WTC11 (cell line): Measurements from ENCODE around the gene ANKRD13C. TPM values are rescaled to one million over a fixed set of nuclear protein-coding genes. Genes with fewer than 3 reads are reported as not detected.

Experiments
- ATAC-seq: fragments of 200-7000 bp; cut with Tn5 transposase; 2 replicates; pipeline ENCODE4 v1.10.0; 2021; ENCODE audit warnings: mild to moderate bottlenecking, moderate library complexity
- CTCF ChIA-PET: fragments of 300-600 bp; sonication (Branson Sonifier 250); formaldehyde crosslinking; loops from one replicate; lab custom pipeline; 2021; ENCODE audit warnings: antibody characterized with exemption; lab: Charles Lee
- POLR2A ChIA-PET: fragments of 350-600 bp; sonication (Branson Sonifier 250); formaldehyde crosslinking; loops from one replicate; lab custom pipeline; 2021; ENCODE audit warnings: antibody characterized with exemption; lab: Charles Lee
- DNase-seq: peaks from one replicate; pipeline ENCODE4 v3.0.0; 2021; ENCODE audit warnings: low spot score
- H3K27ac Mint-ChIP-seq: 2 replicates; pipeline ENCODE4 v1.8.0; 2021; ENCODE audit warnings: mixed read lengths
- H3K27me3 Mint-ChIP-seq: 2 replicates; pipeline ENCODE4 v1.8.0; 2021; ENCODE audit warnings: low read depth, mild to moderate bottlenecking, moderate library complexity, mixed read lengths
- H3K36me3 Mint-ChIP-seq: 2 replicates; pipeline ENCODE4 v1.8.0; 2021; ENCODE audit warnings: mixed read lengths
- H3K4me1 Mint-ChIP-seq: 2 replicates; pipeline ENCODE4 v1.8.0; 2022; ENCODE audit warnings: mixed read lengths
- H3K4me3 Mint-ChIP-seq: 2 replicates; pipeline ENCODE4 v1.8.0; 2021; ENCODE audit warnings: mild to moderate bottlenecking, moderate library complexity, mixed read lengths
- H3K9me3 Mint-ChIP-seq: 2 replicates; pipeline ENCODE4 v1.8.0; 2021; ENCODE audit warnings: mixed read lengths
- FOXK1 ChIP-seq: sonication (generic); formaldehyde crosslinking; IDR thresholded peaks from 2 replicates; pipeline ENCODE4 v1.8.0; 2022; ENCODE audit warnings: mild to moderate bottlenecking, moderate library complexity, missing genetic modification reagents
- GTF2I ChIP-seq: fragments of 250-450 bp; sonication (Bioruptor Pico); conservative IDR thresholded peaks from 2 replicates; pipeline ENCODE4 v1.4.0; 2021; ENCODE audit warnings: mild to moderate bottlenecking
- IRF2 ChIP-seq: sonication (generic); formaldehyde crosslinking; IDR thresholded peaks from 2 replicates; pipeline ENCODE4 v1.8.0; 2022; ENCODE audit warnings: low read depth, missing genetic modification reagents, borderline replicate concordance
- MXD4 ChIP-seq: fragments of 250-450 bp; sonication (Bioruptor Pico); IDR thresholded peaks from 2 replicates; pipeline ENCODE4 v1.8.0; 2021; ENCODE audit warnings: mild to moderate bottlenecking, moderate library complexity, borderline replicate concordance
- NFE2L1 ChIP-seq: sonication (generic); formaldehyde crosslinking; IDR thresholded peaks from 2 replicates; pipeline ENCODE4 v1.8.1; 2023; ENCODE audit warnings: missing genetic modification reagents
- PRRX2 ChIP-seq: fragments of 250-450 bp; sonication (Bioruptor Pico); IDR thresholded peaks from 2 replicates; pipeline ENCODE4 v1.8.0; 2021; ENCODE audit warnings: mild to moderate bottlenecking
- SOX15 ChIP-seq: fragments of 250-450 bp; sonication (Bioruptor Pico); IDR thresholded peaks from 2 replicates; pipeline ENCODE4 v1.9.0; 2021; ENCODE audit warnings: mild to moderate bottlenecking
- ZNF317 ChIP-seq: sonication (generic); formaldehyde crosslinking; IDR thresholded peaks from 2 replicates; pipeline ENCODE4 v1.8.1; 2023; ENCODE audit warnings: low read depth, mild to moderate bottlenecking, moderate library complexity, missing genetic modification reagents, borderline replicate concordance
- total RNA-seq: library from RNA; stranded (reverse); gene quantifications from 3 replicates; pipeline ENCODE4 v1.2.3, GENCODE V29; 2021
- TF ChIP-seq, protein P1 (sequence below): sonication (generic); formaldehyde crosslinking; conservative IDR thresholded peaks from 2 replicates; pipeline ENCODE4 v1.8.1; 2022; ENCODE audit warnings: mild to moderate bottlenecking, missing genetic modification reagents
- TF ChIP-seq, protein P2 (sequence below): fragments of 250-450 bp; sonication (Bioruptor Pico); IDR thresholded peaks from 2 replicates; pipeline ENCODE4 v1.9.0; 2021; ENCODE audit warnings: mild to moderate bottlenecking, borderline replicate concordance
- TF ChIP-seq, protein P3 (sequence below): sonication (generic); formaldehyde crosslinking; IDR thresholded peaks from 2 replicates; pipeline ENCODE4 v1.8.0; 2022; ENCODE audit warnings: mild to moderate bottlenecking, missing genetic modification reagents
- TF ChIP-seq, protein P4 (sequence below): sonication (generic); formaldehyde crosslinking; IDR thresholded peaks from 2 replicates; pipeline ENCODE4 v1.8.1; 2022; ENCODE audit warnings: mild to moderate bottlenecking, moderate library complexity, missing genetic modification reagents
- TF ChIP-seq, protein P5 (sequence below): sonication (generic); formaldehyde crosslinking; IDR thresholded peaks from 2 replicates; pipeline ENCODE4 v1.8.0; 2022; ENCODE audit warnings: missing genetic modification reagents
- TF ChIP-seq, protein P6 (sequence below): sonication (generic); formaldehyde crosslinking; IDR thresholded peaks from 2 replicates; pipeline ENCODE4 v1.8.1; 2022; ENCODE audit warnings: low read depth, missing genetic modification reagents, borderline replicate concordance
- TF ChIP-seq, protein P7 (sequence below): sonication (generic); formaldehyde crosslinking; IDR thresholded peaks from 2 replicates; pipeline ENCODE4 v1.8.0; 2022; ENCODE audit warnings: mild to moderate bottlenecking, missing genetic modification reagents

ANKRD13C gene
- total RNA-seq, 1 experiment from 2014 or later: 22.5 TPM

DNA sequence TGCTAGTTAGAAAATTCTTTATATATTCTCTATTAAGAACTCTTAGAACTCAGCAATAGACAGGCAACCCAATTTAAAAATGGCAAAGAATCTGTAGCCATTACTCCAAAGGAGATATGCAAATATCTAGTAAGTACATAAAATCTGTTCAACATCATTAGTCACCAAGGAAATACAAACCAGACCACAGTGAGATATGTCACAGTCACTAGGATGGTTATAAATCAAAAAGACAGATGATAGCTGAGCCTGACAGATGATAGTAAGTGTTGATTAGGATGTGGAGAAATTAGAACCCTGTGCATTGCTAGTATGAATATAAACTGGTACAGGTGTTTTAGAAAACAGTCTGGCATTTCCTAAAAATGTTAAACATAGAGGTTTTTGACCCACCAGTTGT, 106.8 kb downstream of the ANKRD13C start:
- H3K36me3 Mint-ChIP-seq: peaks cover 85% of the 10 kb centered on the region
- ATAC-seq: no peak
- no peaks in the 10 kb centered on the region for H3K27me3 Mint-ChIP-seq
- H3K9me3 Mint-ChIP-seq: no peaks in the 10 kb centered on the region
- ChIA-PET POLR2A (no interaction called here), CTCF (no interaction called here)
- H3K4me3 Mint-ChIP-seq: no peak overlapping the region
- no peaks in the 10 kb centered on the region for H3K4me1 Mint-ChIP-seq
- no peak for TF ChIP-seq ZNF317 (CRISPR knock-in tag)
- no peak for TF ChIP-seq FOXK1 (CRISPR knock-in tag)
- TF ChIP-seq NFE2L1: no peak
- TF ChIP-seq, protein P1, sequence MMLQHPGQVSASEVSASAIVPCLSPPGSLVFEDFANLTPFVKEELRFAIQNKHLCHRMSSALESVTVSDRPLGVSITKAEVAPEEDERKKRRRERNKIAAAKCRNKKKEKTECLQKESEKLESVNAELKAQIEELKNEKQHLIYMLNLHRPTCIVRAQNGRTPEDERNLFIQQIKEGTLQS (CRISPR knock-in tag): no peak
- TF ChIP-seq SOX15: no peak
- TF ChIP-seq, protein P2, sequence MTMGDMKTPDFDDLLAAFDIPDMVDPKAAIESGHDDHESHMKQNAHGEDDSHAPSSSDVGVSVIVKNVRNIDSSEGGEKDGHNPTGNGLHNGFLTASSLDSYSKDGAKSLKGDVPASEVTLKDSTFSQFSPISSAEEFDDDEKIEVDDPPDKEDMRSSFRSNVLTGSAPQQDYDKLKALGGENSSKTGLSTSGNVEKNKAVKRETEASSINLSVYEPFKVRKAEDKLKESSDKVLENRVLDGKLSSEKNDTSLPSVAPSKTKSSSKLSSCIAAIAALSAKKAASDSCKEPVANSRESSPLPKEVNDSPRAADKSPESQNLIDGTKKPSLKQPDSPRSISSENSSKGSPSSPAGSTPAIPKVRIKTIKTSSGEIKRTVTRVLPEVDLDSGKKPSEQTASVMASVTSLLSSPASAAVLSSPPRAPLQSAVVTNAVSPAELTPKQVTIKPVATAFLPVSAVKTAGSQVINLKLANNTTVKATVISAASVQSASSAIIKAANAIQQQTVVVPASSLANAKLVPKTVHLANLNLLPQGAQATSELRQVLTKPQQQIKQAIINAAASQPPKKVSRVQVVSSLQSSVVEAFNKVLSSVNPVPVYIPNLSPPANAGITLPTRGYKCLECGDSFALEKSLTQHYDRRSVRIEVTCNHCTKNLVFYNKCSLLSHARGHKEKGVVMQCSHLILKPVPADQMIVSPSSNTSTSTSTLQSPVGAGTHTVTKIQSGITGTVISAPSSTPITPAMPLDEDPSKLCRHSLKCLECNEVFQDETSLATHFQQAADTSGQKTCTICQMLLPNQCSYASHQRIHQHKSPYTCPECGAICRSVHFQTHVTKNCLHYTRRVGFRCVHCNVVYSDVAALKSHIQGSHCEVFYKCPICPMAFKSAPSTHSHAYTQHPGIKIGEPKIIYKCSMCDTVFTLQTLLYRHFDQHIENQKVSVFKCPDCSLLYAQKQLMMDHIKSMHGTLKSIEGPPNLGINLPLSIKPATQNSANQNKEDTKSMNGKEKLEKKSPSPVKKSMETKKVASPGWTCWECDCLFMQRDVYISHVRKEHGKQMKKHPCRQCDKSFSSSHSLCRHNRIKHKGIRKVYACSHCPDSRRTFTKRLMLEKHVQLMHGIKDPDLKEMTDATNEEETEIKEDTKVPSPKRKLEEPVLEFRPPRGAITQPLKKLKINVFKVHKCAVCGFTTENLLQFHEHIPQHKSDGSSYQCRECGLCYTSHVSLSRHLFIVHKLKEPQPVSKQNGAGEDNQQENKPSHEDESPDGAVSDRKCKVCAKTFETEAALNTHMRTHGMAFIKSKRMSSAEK (CRISPR knock-in tag): no peak
- TF ChIP-seq MXD4 (CRISPR knock-in tag): no peak
- TF ChIP-seq, protein P3, sequence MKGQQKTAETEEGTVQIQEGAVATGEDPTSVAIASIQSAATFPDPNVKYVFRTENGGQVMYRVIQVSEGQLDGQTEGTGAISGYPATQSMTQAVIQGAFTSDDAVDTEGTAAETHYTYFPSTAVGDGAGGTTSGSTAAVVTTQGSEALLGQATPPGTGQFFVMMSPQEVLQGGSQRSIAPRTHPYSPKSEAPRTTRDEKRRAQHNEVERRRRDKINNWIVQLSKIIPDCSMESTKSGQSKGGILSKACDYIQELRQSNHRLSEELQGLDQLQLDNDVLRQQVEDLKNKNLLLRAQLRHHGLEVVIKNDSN (CRISPR knock-in tag): no peak
- no peak for TF ChIP-seq GTF2I
- TF ChIP-seq, protein P4, sequence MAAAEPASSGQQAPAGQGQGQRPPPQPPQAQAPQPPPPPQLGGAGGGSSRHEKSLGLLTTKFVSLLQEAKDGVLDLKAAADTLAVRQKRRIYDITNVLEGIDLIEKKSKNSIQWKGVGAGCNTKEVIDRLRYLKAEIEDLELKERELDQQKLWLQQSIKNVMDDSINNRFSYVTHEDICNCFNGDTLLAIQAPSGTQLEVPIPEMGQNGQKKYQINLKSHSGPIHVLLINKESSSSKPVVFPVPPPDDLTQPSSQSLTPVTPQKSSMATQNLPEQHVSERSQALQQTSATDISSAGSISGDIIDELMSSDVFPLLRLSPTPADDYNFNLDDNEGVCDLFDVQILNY: no peak
- TF ChIP-seq, protein P5, sequence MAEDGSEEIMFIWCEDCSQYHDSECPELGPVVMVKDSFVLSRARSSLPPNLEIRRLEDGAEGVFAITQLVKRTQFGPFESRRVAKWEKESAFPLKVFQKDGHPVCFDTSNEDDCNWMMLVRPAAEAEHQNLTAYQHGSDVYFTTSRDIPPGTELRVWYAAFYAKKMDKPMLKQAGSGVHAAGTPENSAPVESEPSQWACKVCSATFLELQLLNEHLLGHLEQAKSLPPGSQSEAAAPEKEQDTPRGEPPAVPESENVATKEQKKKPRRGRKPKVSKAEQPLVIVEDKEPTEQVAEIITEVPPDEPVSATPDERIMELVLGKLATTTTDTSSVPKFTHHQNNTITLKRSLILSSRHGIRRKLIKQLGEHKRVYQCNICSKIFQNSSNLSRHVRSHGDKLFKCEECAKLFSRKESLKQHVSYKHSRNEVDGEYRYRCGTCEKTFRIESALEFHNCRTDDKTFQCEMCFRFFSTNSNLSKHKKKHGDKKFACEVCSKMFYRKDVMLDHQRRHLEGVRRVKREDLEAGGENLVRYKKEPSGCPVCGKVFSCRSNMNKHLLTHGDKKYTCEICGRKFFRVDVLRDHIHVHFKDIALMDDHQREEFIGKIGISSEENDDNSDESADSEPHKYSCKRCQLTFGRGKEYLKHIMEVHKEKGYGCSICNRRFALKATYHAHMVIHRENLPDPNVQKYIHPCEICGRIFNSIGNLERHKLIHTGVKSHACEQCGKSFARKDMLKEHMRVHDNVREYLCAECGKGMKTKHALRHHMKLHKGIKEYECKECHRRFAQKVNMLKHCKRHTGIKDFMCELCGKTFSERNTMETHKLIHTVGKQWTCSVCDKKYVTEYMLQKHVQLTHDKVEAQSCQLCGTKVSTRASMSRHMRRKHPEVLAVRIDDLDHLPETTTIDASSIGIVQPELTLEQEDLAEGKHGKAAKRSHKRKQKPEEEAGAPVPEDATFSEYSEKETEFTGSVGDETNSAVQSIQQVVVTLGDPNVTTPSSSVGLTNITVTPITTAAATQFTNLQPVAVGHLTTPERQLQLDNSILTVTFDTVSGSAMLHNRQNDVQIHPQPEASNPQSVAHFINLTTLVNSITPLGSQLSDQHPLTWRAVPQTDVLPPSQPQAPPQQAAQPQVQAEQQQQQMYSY: no peak
- TF ChIP-seq IRF2 (CRISPR knock-in tag): no peak
- TF ChIP-seq, protein P6, sequence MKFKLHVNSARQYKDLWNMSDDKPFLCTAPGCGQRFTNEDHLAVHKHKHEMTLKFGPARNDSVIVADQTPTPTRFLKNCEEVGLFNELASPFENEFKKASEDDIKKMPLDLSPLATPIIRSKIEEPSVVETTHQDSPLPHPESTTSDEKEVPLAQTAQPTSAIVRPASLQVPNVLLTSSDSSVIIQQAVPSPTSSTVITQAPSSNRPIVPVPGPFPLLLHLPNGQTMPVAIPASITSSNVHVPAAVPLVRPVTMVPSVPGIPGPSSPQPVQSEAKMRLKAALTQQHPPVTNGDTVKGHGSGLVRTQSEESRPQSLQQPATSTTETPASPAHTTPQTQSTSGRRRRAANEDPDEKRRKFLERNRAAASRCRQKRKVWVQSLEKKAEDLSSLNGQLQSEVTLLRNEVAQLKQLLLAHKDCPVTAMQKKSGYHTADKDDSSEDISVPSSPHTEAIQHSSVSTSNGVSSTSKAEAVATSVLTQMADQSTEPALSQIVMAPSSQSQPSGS: no peak
- no peak for TF ChIP-seq PRRX2 (CRISPR knock-in tag)
- TF ChIP-seq, protein P7, sequence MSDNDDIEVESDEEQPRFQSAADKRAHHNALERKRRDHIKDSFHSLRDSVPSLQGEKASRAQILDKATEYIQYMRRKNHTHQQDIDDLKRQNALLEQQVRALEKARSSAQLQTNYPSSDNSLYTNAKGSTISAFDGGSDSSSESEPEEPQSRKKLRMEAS (CRISPR knock-in tag): no peak
- no peak overlapping the region for H3K27ac Mint-ChIP-seq
- no peak for DNase-seq
